SK-N-SH (cell line): Measurements from ENCODE around the gene RWDD4.

ENCODE experiments used
- CTCF ChIP-seq: fragments of 200-600 bp; sonication (generic); IDR thresholded peaks from 2 replicates; pipeline ENCODE4 v1.6.1; 2017; ENCODE audit warnings: antibody characterized with exemption, mild to moderate bottlenecking, moderate library complexity
- EZH2phosphoT487 ChIP-seq: fragments of 200-600 bp; sonication (generic); IDR thresholded peaks from 2 replicates; pipeline ENCODE4 v1.6.1; 2017; ENCODE audit warnings: low read depth, mixed run types, mild to moderate bottlenecking, antibody characterized with exemption, moderate library complexity, borderline replicate concordance
- GATA2 ChIP-seq: sonication (generic); formaldehyde crosslinking; IDR thresholded peaks from 2 replicates; pipeline ENCODE4 v1.5.0; 2020; ENCODE audit warnings: mild to moderate bottlenecking, missing genetic modification reagents
- JUND ChIP-seq: IDR thresholded peaks from 2 replicates; pipeline ENCODE4 v1.4.0; 2012
- MAX ChIP-seq: IDR thresholded peaks from 2 replicates; pipeline ENCODE4 v1.4.0; 2012; ENCODE audit warnings: low read depth
- RAD21 ChIP-seq: IDR thresholded peaks from 2 replicates; pipeline ENCODE4 v1.6.1; 2012; ENCODE audit warnings: mild to moderate bottlenecking, low read length
- TAF1 ChIP-seq: IDR thresholded peaks from 2 replicates; pipeline ENCODE4 v1.6.1; 2012; ENCODE audit warnings: low read depth, mild to moderate bottlenecking, low read length, moderate library complexity, borderline replicate concordance
- ZBTB33 ChIP-seq: IDR thresholded peaks from 2 replicates; pipeline ENCODE4 v1.4.0; 2012; ENCODE audit warnings: low read depth, borderline replicate concordance

GRCh38 chr4:183612329-183613250, 46.4 kb downstream of the RWDD4 start:
- no peak for TF ChIP-seq ZBTB33
- TF ChIP-seq TAF1, result no peak
- TF ChIP-seq CTCF, result no peak
- no peak for TF ChIP-seq EZH2phosphoT487
- no peak for TF ChIP-seq RAD21
- no peak for TF ChIP-seq JUND
- no peak for TF ChIP-seq MAX
- TF ChIP-seq GATA2 (CRISPR knock-in tag), result no peak
